PC-9 (cell line): ENCODE measurements around the gene NUP153.

ENCODE experiments used
- EZH2 ChIP-seq: fragments of 200-600 bp; sonication (generic); IDR thresholded peaks from 2 replicates; pipeline ENCODE4 v1.8.0; 2017; ENCODE audit warnings: antibody characterized with exemption, low read depth
- TF ChIP-seq, protein P1 (sequence below): fragments of 200-600 bp; sonication (generic); conservative IDR thresholded peaks from 2 replicates; pipeline ENCODE4 v1.6.1; 2017; ENCODE audit warnings: mixed run types, antibody characterized with exemption, mild to moderate bottlenecking, moderate library complexity

DNA sequence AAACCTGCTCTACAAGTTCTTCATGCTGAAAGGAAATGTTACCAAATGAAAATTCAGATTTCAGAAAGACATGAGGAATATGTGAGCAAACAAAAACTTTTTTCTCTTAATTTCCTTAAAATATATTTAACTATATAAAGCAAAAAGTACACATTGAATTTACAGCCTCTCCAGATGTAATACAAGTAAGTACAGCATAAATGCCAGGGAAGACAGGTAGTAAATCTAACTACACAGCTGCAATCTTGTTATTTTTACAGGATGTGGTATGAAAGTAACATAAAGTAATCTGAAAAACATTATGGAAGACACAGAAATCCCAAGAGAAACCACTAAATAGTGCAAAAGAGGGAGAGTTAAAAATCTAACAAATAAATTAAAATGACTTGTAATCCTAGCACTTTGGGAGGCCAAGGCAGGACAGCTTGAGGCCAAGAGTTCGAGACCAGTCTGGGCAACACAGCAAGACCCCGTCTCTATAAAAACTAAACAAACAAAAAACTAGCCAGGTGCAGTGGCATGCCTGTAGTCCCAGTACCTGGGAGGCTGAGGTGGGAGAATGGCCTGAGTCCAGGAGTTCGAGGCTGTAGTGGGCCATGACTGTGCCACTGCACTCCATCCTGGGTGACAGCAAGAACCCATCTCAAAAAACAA is 55.9 kb downstream of the NUP153 start:
- TF ChIP-seq, protein P1, sequence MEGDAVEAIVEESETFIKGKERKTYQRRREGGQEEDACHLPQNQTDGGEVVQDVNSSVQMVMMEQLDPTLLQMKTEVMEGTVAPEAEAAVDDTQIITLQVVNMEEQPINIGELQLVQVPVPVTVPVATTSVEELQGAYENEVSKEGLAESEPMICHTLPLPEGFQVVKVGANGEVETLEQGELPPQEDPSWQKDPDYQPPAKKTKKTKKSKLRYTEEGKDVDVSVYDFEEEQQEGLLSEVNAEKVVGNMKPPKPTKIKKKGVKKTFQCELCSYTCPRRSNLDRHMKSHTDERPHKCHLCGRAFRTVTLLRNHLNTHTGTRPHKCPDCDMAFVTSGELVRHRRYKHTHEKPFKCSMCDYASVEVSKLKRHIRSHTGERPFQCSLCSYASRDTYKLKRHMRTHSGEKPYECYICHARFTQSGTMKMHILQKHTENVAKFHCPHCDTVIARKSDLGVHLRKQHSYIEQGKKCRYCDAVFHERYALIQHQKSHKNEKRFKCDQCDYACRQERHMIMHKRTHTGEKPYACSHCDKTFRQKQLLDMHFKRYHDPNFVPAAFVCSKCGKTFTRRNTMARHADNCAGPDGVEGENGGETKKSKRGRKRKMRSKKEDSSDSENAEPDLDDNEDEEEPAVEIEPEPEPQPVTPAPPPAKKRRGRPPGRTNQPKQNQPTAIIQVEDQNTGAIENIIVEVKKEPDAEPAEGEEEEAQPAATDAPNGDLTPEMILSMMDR, result no peak
- TF ChIP-seq EZH2, result no peak
